ENCODE data around the gene SSU72. TPM values are rescaled to one million over a fixed set of nuclear protein-coding genes. Genes with fewer than 3 reads are reported as not detected.
A peak's percentile ranks its signal among the peaks of the same experiment; 100 is the strongest.

SSU72 gene
- total RNA-seq, 1 experiment from 2014 or later: 179 TPM

GRCh38 chr1:1602304-1602967 lies 27.8 kb upstream of the SSU72 start:
- no peak overlapping the region for H3K56ac ChIP-seq (ENCODE audit: insufficient read length, low read depth, low read length)
- H3K14ac ChIP-seq (ENCODE audit: insufficient read depth, low read length): no peak overlapping the region
- no peak overlapping the region for H2AK5ac ChIP-seq (ENCODE audit: insufficient read length, low read length)
- peaks cover 8% of the 10 kb centered on the region for H3K23me2 ChIP-seq (ENCODE audit: insufficient read length, low read depth, low read length, poor library complexity, severe bottlenecking)
- H3K4me3 Mint-ChIP-seq: no peak overlapping the region
- no peak overlapping the region for H3K27ac ChIP-seq (ENCODE audit: insufficient read length, low read depth, low read length)
- H4K8ac ChIP-seq (replicated peaks; ENCODE audit: insufficient read length, low read depth, low read length): no peak overlapping the region
- no peak overlapping the region for H3T11ph ChIP-seq (ENCODE audit: low read length)
- H3K4me1 ChIP-seq (ENCODE audit: insufficient read depth, low read length): no peaks in the 10 kb centered on the region
- no peak overlapping the region for H3K18ac ChIP-seq (ENCODE audit: insufficient read length, low read depth, low read length)
- TF ChIP-seq CTCF (conservative IDR thresholded peaks at IDR 0.05): no peak
- peak overlapping the region in 1 of 3 experiments; percentile 32; a peak in 1 of 7 replicates for H3K27ac Mint-ChIP-seq
- H3K9me3 ChIP-seq (ENCODE audit: control insufficient read depth, low read depth, low read length): no peaks in the 10 kb centered on the region
- H2BK120ac ChIP-seq (ENCODE audit: low read depth, low read length, poor library complexity, severe bottlenecking): no peak overlapping the region
- H2BK5ac ChIP-seq (ENCODE audit: insufficient read length, low read length): no peak overlapping the region
- H4K91ac ChIP-seq (ENCODE audit: insufficient read length, low read depth, low read length): no peak overlapping the region
- no peak overlapping the region for H2BK15ac ChIP-seq (ENCODE audit: low read depth, low read length)
- H2BK12ac ChIP-seq (ENCODE audit: insufficient read length, low read depth, low read length): no peak overlapping the region
- peaks cover 61% of the 10 kb centered on the region for H3K27me3 Mint-ChIP-seq (ENCODE audit: low read depth)
- no peaks in the 10 kb centered on the region; the same call in 1 of the 2 replicates for H3K27me3 ChIP-seq (ENCODE audit: insufficient read depth, low read length)
- no peak overlapping the region for H3K23ac ChIP-seq (ENCODE audit: insufficient read length, low read depth, low read length)
- no peaks in the 10 kb centered on the region for H3K9me3 Mint-ChIP-seq
- no peak overlapping the region for H3K4me2 ChIP-seq (ENCODE audit: insufficient read depth, insufficient read length, low read length)
- H3K9ac ChIP-seq (ENCODE audit: extremely low read depth, insufficient read length, low read length): no peak overlapping the region
- peaks cover 4 to 12% of the 10 kb centered on the region in 2 experiments for H3K4me1 Mint-ChIP-seq
- H2AFZ ChIP-seq (ENCODE audit: low read length): no peak overlapping the region
- H4K5ac ChIP-seq (ENCODE audit: insufficient read length, low read depth, low read length): no peak overlapping the region
- no peak for DNase-seq
- H3K79me1 ChIP-seq (ENCODE audit: insufficient read depth, low read depth, low read length, poor library complexity, severe bottlenecking): no peaks in the 10 kb centered on the region
- H4K20me1 ChIP-seq (ENCODE audit: control insufficient read depth, insufficient read depth, insufficient read length): no peaks in the 10 kb centered on the region
- no CpG with 5 or more reads among the region's 18 CpGs for WGBS (ENCODE audit: extremely low coverage, insufficient read length, low lambda C conversion rate)
- H3K79me2 ChIP-seq (ENCODE audit: insufficient read depth, low read length): no peaks in the 10 kb centered on the region
- no peak overlapping the region for H3K4ac ChIP-seq (ENCODE audit: low read depth, low read length)
- H3K36me3 Mint-ChIP-seq (ENCODE audit: insufficient read depth in 1 of 3, low read depth in 3 of 3): no peaks in the 10 kb centered on the region
- H2BK20ac ChIP-seq (ENCODE audit: low read depth, low read length, poor library complexity, severe bottlenecking): no peak overlapping the region
